Thyroid gland (tissue), 4 donors: Measurements from ENCODE around the gene HOXD10. TPM values are rescaled to one million over a fixed set of nuclear protein-coding genes. Genes with fewer than 3 reads are reported as not detected.

Experiments
- DNase-seq, 2 donors: peaks; one replicate each; pipeline ENCODE4 v3.0.0-alpha.2; 2019
- H3K27ac ChIP-seq, 3 donors: fragments of 200-600 bp; sonication (generic); 1 replicate in 2 of 3; 2 replicates in 1 of 3; pipeline ENCODE4 v1.5.1; 2016 to 2019; ENCODE audit warnings: mild to moderate bottlenecking in 1 of 3, moderate library complexity in 1 of 3
- H3K27me3 ChIP-seq: fragments of 200-600 bp; sonication (generic); one replicate; pipeline ENCODE4 v1.5.1; 2019
- H3K36me3 ChIP-seq, 2 donors: fragments of 200-600 bp; sonication (generic); one replicate each; pipeline ENCODE4 v1.5.1; 2016 to 2019
- H3K4me1 ChIP-seq, 2 donors: fragments of 200-600 bp; sonication (generic); one replicate each; pipeline ENCODE4 v1.5.1; 2017 to 2019
- H3K4me3 ChIP-seq, 3 donors: fragments of 200-600 bp; sonication (generic); replicated peaks in 1 of 3; 1 replicate in 2 of 3; 2 replicates in 1 of 3; pipeline ENCODE4 v1.5.1; 2016; ENCODE audit warnings: mild to moderate bottlenecking in 1 of 3
- H3K9me3 ChIP-seq: fragments of 200-600 bp; sonication (generic); one replicate; pipeline ENCODE4 v1.5.1; 2017
- POLR2A ChIP-seq, 2 donors: fragments of 450-650 bp; IDR thresholded peaks; one replicate each; pipeline ENCODE4 v1.6.1; 2017; ENCODE audit warnings: antibody characterized with exemption in 2 of 2, mild to moderate bottlenecking in 2 of 2, moderate library complexity in 1 of 2
- WGBS, 2 donors: methylation state at CpG; one replicate each; pipeline ENCODE4 v1.1.5; 2017; 5-methylcytosine and 5-hydroxymethylcytosine counted together
- intact Hi-C: fragments of 100-400 bp; cut with DNase I; formaldehyde crosslinking; loops from one replicate; pipeline ENCODE4 v1.15.1; 2023
- total RNA-seq, 4 donors: library from RNA; depleted of rRNA; stranded (reverse); fragments of >200 nt; gene quantifications; one replicate each; pipeline ENCODE4 v1.2.3, GENCODE V29; 2016
- TF ChIP-seq, protein P1 (sequence below), 6 experiments: fragments of 200-600 bp in 3 of 6; fragments of 450-650 bp in 3 of 6; sonication (generic) in 3 of 6; IDR thresholded peaks; one replicate each; pipeline ENCODE4 v1.5.1; 2016 to 2019; ENCODE audit warnings: antibody characterized with exemption in 6 of 6, mild to moderate bottlenecking in 2 of 6, inconsistent platforms in 1 of 6, moderate library complexity in 1 of 6

Gene HOXD10
- total RNA-seq, 4 donors from 2014 or later: 0.33 to 0.54 TPM; not detected in 2

DNA sequence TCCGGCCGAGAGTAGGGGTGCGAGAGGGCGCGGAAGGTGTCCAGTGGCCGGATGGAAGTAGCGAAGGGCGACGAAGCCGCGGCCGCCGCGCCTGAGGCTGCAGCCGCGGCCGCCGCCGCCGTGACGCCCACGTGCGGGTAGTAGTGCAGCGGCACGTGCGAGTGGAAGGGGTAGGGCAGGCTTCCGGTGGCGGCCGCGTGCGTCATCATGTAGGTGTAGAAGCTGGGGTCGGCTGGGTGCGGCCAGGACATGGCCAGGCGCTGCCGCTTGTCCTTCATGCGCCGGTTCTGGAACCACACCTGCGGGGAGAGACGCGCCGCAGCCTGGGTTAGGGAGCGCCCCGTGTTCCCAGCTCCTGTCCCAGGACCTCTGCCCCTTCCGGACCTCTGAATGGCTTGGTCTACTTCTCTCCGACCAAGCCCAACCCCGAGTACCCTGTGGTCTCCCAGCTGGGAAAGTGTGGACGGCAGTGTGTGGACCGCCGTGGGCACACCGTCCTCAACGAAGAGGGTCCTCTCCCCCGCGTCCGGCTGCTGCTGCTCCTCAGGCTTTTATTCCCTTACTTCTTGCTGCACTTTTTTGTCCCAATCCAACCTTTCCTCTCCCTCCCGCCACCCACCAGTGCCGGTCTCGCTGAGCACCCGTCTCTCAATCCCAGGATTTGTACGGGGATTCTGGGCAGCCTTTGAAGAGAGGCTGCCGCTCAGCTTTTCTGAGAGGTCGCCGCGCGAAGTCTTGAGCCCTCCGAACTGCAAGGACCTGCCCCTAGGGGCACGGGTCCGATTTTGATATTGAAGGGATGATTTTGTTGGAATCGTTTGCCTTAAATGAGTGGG is 35.8 kb upstream of the HOXD10 start:
- H3K9me3 ChIP-seq: no peaks in the 10 kb centered on the region
- no peak for TF ChIP-seq POLR2A (IDR thresholded peaks at IDR 0.05)
- TF ChIP-seq, protein P1, sequence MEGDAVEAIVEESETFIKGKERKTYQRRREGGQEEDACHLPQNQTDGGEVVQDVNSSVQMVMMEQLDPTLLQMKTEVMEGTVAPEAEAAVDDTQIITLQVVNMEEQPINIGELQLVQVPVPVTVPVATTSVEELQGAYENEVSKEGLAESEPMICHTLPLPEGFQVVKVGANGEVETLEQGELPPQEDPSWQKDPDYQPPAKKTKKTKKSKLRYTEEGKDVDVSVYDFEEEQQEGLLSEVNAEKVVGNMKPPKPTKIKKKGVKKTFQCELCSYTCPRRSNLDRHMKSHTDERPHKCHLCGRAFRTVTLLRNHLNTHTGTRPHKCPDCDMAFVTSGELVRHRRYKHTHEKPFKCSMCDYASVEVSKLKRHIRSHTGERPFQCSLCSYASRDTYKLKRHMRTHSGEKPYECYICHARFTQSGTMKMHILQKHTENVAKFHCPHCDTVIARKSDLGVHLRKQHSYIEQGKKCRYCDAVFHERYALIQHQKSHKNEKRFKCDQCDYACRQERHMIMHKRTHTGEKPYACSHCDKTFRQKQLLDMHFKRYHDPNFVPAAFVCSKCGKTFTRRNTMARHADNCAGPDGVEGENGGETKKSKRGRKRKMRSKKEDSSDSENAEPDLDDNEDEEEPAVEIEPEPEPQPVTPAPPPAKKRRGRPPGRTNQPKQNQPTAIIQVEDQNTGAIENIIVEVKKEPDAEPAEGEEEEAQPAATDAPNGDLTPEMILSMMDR (IDR thresholded peaks at IDR 0.05): no peak
- no peaks in the 10 kb centered on the region for H3K36me3 ChIP-seq
- peaks cover 5 to 19% of the 10 kb centered on the region in 2 donors for H3K4me1 ChIP-seq
- no peak overlapping the region for H3K27ac ChIP-seq
- intact Hi-C loops: loop anchor here (10.0 kb wide), 1 partner anchor 716 kb away; no protein-coding TSS in a partner anchor
- 11 to 15% methylated on average over 21 to 25 of the region's 68 CpGs for WGBS, 2 donors
- peaks cover 90% of the 10 kb centered on the region for H3K27me3 ChIP-seq
- no peak for DNase-seq
- no peak overlapping the region for H3K4me3 ChIP-seq

DNA sequence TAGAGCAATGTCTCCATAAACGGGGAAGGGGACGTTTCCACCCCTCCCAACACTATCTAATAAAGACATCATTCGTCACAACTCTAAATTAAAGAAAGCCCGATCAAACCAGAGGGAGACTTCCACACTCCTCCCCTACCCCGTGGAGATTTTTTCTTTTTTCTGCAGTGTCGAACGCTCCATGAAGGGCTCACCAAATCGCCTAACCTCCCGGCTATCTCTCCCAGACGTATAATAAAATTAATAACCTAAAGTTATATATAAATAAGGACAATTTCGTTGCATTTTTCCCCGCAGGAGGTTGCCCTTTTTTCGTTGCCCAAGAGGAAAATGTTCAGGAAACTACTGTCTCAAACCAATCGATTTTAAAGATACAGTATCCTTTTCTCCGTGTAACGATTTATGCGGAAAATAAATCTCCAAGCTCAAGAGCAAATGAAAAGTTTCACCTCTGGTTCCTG is 35.2 kb upstream of the HOXD10 start:
- Histone ChIP-seq H3K4me1 (peaks cover 5 to 19% of the 10 kb centered on the region in 2 donors), H3K36me3 (no peaks in the 10 kb centered on the region), H3K27ac (no peak overlapping the region), H3K9me3 (no peaks in the 10 kb centered on the region), H3K27me3 (peaks cover 90% of the 10 kb centered on the region), H3K4me3 (no peak overlapping the region)
- no peak for DNase-seq
- TF ChIP-seq, protein P1 (IDR thresholded peaks at IDR 0.05): no peak
- TF ChIP-seq POLR2A (IDR thresholded peaks at IDR 0.05): no peak
- intact Hi-C loops: loop anchor here (10.0 kb wide), 1 partner anchor 717 kb away; no protein-coding TSS in a partner anchor
- 8 to 11% methylated on average over 17 of the region's 17 CpGs for WGBS, 2 donors

DNA sequence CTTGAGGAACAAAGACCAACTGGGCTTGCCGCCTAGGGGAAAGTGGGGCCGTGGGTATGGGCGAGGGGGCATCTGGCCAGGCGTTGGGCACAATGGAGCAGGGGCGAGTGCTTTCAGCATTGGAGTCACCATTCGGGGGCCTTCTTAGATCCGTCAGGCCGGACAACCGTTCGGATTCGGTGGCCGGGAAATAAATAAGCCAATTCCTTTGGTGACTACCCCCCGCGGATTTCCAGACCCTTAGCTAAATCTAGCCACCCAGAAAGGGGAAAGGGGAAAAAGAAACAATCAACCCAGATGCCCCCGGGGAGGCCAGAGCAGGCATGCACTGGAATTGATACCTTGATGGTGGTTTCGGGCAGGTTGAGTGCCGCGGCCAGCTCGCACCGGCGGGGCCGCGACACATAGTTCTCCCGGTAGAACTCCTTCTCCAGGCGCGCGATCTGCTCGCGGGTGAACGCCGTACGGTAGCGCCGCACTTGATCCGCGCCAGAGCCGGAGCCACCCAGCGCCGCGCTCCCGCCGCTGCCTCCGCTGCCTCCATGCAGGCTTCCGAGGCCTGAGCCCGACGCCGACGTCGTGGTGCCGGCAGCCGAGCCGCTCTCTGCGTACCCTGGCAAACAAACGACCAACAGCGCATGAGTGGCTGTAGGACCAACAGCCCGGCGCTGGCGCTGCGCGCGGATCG is 34.6 kb upstream of the HOXD10 start:
- TF ChIP-seq, protein P1 (IDR thresholded peaks at IDR 0.05): no peak
- no peak for TF ChIP-seq POLR2A (IDR thresholded peaks at IDR 0.05)
- no peak for DNase-seq
- 6 to 13% methylated on average over 32 to 39 of the region's 62 CpGs for WGBS, 2 donors
- no peaks in the 10 kb centered on the region for H3K36me3 ChIP-seq
- intact Hi-C loops: loop anchor here (10.0 kb wide), 1 partner anchor 717 kb away; no protein-coding TSS in a partner anchor
- peaks cover 5 to 19% of the 10 kb centered on the region in 2 donors for H3K4me1 ChIP-seq
- peaks cover 90% of the 10 kb centered on the region for H3K27me3 ChIP-seq
- no peak overlapping the region for H3K4me3 ChIP-seq
- no peaks in the 10 kb centered on the region for H3K9me3 ChIP-seq
- H3K27ac ChIP-seq: no peak overlapping the region

DNA sequence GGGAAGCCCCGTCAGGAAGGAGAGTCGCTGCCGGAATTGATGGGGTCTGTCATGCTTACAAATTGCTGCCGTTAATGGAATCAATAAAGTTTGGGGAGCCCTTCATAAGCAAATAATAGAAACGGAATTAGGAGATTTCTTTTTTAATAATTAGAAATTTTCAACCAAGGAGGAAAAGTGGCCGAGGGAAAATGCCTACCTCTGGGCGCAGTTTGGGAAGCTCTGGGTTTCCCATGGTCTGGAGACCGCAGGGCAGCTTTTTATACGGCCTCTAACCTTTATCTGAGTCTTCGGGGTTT is 34.1 kb upstream of the HOXD10 start:
- peaks cover 90% of the 10 kb centered on the region for H3K27me3 ChIP-seq
- no peaks in the 10 kb centered on the region for H3K36me3 ChIP-seq
- no peak for TF ChIP-seq POLR2A (IDR thresholded peaks at IDR 0.05)
- TF ChIP-seq, protein P1 (IDR thresholded peaks at IDR 0.05): no peak
- intact Hi-C loops: loop anchor here (10.0 kb wide), 1 partner anchor 718 kb away; no protein-coding TSS in a partner anchor
- peaks cover 5 to 19% of the 10 kb centered on the region in 2 donors for H3K4me1 ChIP-seq
- no peaks in the 10 kb centered on the region for H3K9me3 ChIP-seq
- H3K4me3 ChIP-seq: no peak overlapping the region
- 10 to 12% methylated on average over 10 of the region's 10 CpGs for WGBS, 2 donors
- no peak for DNase-seq
- no peak overlapping the region for H3K27ac ChIP-seq
